ENCODE results near the gene CHURC1. TPM values are rescaled to one million over a fixed set of nuclear protein-coding genes. Genes with fewer than 3 reads are reported as not detected.
A peak's percentile ranks its signal among the peaks of the same experiment; 100 is the strongest.

The CHURC1 gene
- total and polyA plus RNA-seq, 2 donors (not counting 1 experiment from before 2014, with no cell fraction given) = 29.7 to 77.1 TPM

GRCh38 chr14:64970041-64970440, 55.8 kb downstream of the CHURC1 start:
- H3K9me3 ChIP-seq (ENCODE audit: control extremely low read depth in 1 of 3, control insufficient read depth in 2 of 3, insufficient read depth in 1 of 3, low read length in 2 of 3) = no peaks in the 10 kb centered on the region
- H3K27ac ChIP-seq (ENCODE audit: low read length in 2 of 2) = no peak overlapping the region
- no peak overlapping the region for H3K4me3 ChIP-seq (ENCODE audit: control extremely low read depth in 1 of 5, extremely low read depth in 1 of 5, insufficient read depth in 1 of 5, low read depth in 2 of 5, low read length in 4 of 5)
- H3K4me3 Mint-ChIP-seq = peak overlapping the region; percentile 18
- no peaks in the 10 kb centered on the region for H3K79me2 ChIP-seq (ENCODE audit: control insufficient read depth, insufficient read depth, low read length)
- no peak overlapping the region for H3K9ac ChIP-seq (ENCODE audit: low read length)
- H3K4me2 ChIP-seq (replicated peaks; ENCODE audit: low read depth, low read length, poor library complexity, severe bottlenecking) = no peak overlapping the region
- H3K4me1 ChIP-seq (ENCODE audit: control insufficient read depth in 2 of 2, insufficient read depth in 2 of 2, low read length in 2 of 2) = peaks cover 11% of the 10 kb centered on the region in 2 donors
- H3K27me3 ChIP-seq (replicated peaks in 1 of 4; ENCODE audit: control extremely low read depth in 1 of 4, control insufficient read depth in 3 of 4, insufficient read depth in 4 of 4, low read length in 3 of 4) = peaks cover 0 to 27% (median 9%) of the 10 kb centered on the region in 4 experiments
- no peak overlapping the region for H3K27ac Mint-ChIP-seq
- peaks cover 6% of the 10 kb centered on the region for H3K4me1 Mint-ChIP-seq
- H4K20me1 ChIP-seq (ENCODE audit: control insufficient read depth, insufficient read depth, low read length, poor library complexity, severe bottlenecking) = no peaks in the 10 kb centered on the region
- ATAC-seq (ENCODE audit: low read depth) = no peak
- ChIA-PET CTCF (no interaction called here), POLR2A (no interaction called here)
- 4% methylated on average over 3 of the region's 3 CpGs for WGBS (ENCODE audit: insufficient coverage)
- no peaks in the 10 kb centered on the region for H3K36me3 ChIP-seq (replicated peaks in 1 of 2; ENCODE audit: control extremely low read depth in 1 of 2, control insufficient read depth in 1 of 2, extremely low read depth in 1 of 2, insufficient read depth in 2 of 2, low read length in 1 of 2)
- intact Hi-C loops (cut with micrococcal nuclease) = loop anchor here (5.0 kb wide), 1 partner anchor 58 kb away; the partner anchor contains the start of gene CHURC1
- no peak for TF ChIP-seq EZH2 (IDR thresholded peaks at IDR 0.05; ENCODE audit: borderline replicate concordance, insufficient read depth, low read depth, low read length, poor library complexity, severe bottlenecking)
- TF ChIP-seq, protein P1, sequence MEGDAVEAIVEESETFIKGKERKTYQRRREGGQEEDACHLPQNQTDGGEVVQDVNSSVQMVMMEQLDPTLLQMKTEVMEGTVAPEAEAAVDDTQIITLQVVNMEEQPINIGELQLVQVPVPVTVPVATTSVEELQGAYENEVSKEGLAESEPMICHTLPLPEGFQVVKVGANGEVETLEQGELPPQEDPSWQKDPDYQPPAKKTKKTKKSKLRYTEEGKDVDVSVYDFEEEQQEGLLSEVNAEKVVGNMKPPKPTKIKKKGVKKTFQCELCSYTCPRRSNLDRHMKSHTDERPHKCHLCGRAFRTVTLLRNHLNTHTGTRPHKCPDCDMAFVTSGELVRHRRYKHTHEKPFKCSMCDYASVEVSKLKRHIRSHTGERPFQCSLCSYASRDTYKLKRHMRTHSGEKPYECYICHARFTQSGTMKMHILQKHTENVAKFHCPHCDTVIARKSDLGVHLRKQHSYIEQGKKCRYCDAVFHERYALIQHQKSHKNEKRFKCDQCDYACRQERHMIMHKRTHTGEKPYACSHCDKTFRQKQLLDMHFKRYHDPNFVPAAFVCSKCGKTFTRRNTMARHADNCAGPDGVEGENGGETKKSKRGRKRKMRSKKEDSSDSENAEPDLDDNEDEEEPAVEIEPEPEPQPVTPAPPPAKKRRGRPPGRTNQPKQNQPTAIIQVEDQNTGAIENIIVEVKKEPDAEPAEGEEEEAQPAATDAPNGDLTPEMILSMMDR (IDR thresholded peaks at IDR 0.05) = no peak
- DNase-seq = no peak
- H2AFZ ChIP-seq (ENCODE audit: insufficient read depth, low read depth, low read length, poor library complexity, severe bottlenecking) = no peak overlapping the region
- H3K27me3 Mint-ChIP-seq = peaks cover 15% of the 10 kb centered on the region
- no peaks in the 10 kb centered on the region for H3K9me3 Mint-ChIP-seq (ENCODE audit: insufficient read depth)

- H4K20me1 ChIP-seq (ENCODE audit: control insufficient read depth, insufficient read depth, low read length, poor library complexity, severe bottlenecking) = no peaks in the 10 kb centered on the region
- H2AFZ ChIP-seq (ENCODE audit: insufficient read depth, low read depth, low read length, poor library complexity, severe bottlenecking) = peak overlapping the region; percentile 77
- POLR2A ChIA-PET = interaction anchor here (0.6 kb wide), 2 partner anchors 50 to 445 kb away, joined by 3 to 6 read pairs; no protein-coding TSS in a partner anchor
- no peaks in the 10 kb centered on the region for H3K36me3 ChIP-seq (replicated peaks in 1 of 2; ENCODE audit: control extremely low read depth in 1 of 2, control insufficient read depth in 1 of 2, extremely low read depth in 1 of 2, insufficient read depth in 2 of 2, low read length in 1 of 2)
- H3K4me2 ChIP-seq (replicated peaks; ENCODE audit: low read depth, low read length, poor library complexity, severe bottlenecking) = peak overlapping the region; percentile 96
- H3K27me3 ChIP-seq (replicated peaks in 1 of 4; ENCODE audit: control extremely low read depth in 1 of 4, control insufficient read depth in 3 of 4, insufficient read depth in 4 of 4, low read length in 3 of 4) = peaks cover 0 to 27% (median 9%) of the 10 kb centered on the region in 4 experiments
- intact Hi-C loops (cut with micrococcal nuclease) = loop anchor here (5.0 kb wide), 1 partner anchor 59 kb away; the partner anchor contains the start of gene CHURC1
- ATAC-seq (ENCODE audit: low read depth) (no peak), DNase-seq (peak; percentile 18)
- H3K9me3 Mint-ChIP-seq (ENCODE audit: insufficient read depth) = no peaks in the 10 kb centered on the region
- H3K4me1 Mint-ChIP-seq = peaks cover 6% of the 10 kb centered on the region
- H3K4me3 ChIP-seq (ENCODE audit: control extremely low read depth in 1 of 5, extremely low read depth in 1 of 5, insufficient read depth in 1 of 5, low read depth in 2 of 5, low read length in 4 of 5) = peak overlapping the region in 1 of 5 experiments; percentile 62
- H3K4me3 Mint-ChIP-seq = peak overlapping the region; percentile 81
- H3K27me3 Mint-ChIP-seq = peaks cover 16% of the 10 kb centered on the region
- 89% methylated on average over 7 of the region's 8 CpGs for WGBS (ENCODE audit: insufficient coverage)
- H3K27ac ChIP-seq (ENCODE audit: low read length in 2 of 2) = no peak overlapping the region
- no peaks in the 10 kb centered on the region for H3K9me3 ChIP-seq (ENCODE audit: control extremely low read depth in 1 of 3, control insufficient read depth in 2 of 3, insufficient read depth in 1 of 3, low read length in 2 of 3)
- no peaks in the 10 kb centered on the region for H3K79me2 ChIP-seq (ENCODE audit: control insufficient read depth, insufficient read depth, low read length)
- peaks cover 11% of the 10 kb centered on the region in 2 donors for H3K4me1 ChIP-seq (ENCODE audit: control insufficient read depth in 2 of 2, insufficient read depth in 2 of 2, low read length in 2 of 2)
- TF ChIP-seq, protein P1 (IDR thresholded peaks at IDR 0.05) = no peak
- no peak for TF ChIP-seq EZH2 (IDR thresholded peaks at IDR 0.05; ENCODE audit: borderline replicate concordance, insufficient read depth, low read depth, low read length, poor library complexity, severe bottlenecking)
- CTCF ChIA-PET = no interaction called here
- H3K27ac Mint-ChIP-seq = no peak overlapping the region
- peak overlapping the region; percentile 60 for H3K9ac ChIP-seq (ENCODE audit: low read length)
Measured at GRCh38 chr14:64970776-64971477, 56.7 kb downstream of the CHURC1 start.

All from B cell (primary cell).